Measurements from ENCODE around the gene SLC19A1. TPM values are rescaled to one million over a fixed set of nuclear protein-coding genes. Genes with fewer than 3 reads are reported as not detected.

Gene SLC19A1
- total and polyA plus RNA-seq, 4 donors, result 8.4 to 28.0 (median 13.0) TPM

DNA sequence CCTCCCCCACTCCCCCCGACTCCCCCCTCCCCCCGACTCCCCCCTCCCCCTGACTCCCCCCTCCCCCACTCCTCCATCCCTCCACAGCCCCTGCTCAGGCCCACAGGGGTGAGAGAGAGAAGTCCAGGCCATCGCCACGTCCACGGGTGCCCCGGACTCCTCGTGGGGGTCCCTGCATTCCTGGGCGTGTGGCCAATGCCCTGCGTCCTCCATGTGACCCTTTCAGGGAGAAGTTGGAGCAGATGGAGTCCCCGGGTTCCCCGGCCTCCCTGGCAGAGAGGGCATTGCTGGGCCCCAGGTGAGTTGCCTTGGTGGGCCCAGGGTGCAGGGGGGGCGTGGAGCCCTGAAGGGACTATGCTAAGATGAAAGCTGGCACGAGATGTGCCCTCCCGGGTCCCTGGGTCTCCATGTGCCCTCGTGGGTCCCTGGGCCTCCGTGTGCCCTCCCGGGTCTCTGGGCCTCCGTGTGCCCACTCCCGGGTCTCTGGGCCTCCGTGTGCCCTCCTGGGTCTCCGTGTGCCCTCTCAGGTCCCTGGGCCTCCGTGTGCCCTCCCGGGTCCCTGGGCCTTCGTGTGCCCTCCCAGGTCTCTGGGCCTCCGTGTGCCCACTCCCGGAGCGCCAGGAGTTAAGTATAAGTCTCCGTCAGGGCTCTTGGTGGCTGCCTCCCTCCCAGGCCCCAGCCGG lies 52.0 kb downstream of the SLC19A1 start:
- no peaks in the 10 kb centered on the region for H3K27me3 ChIP-seq (ENCODE audit: control insufficient read depth in 4 of 4, insufficient read depth in 4 of 4, low read length in 3 of 4)
- no peak overlapping the region for H3K9ac ChIP-seq (ENCODE audit: low read depth in 1 of 2, low read length in 2 of 2)
- WGBS, result 80% methylated on average over 28 of the region's 29 CpGs
- no peaks in the 10 kb centered on the region for H3K4me1 ChIP-seq (ENCODE audit: control insufficient read depth in 4 of 4, insufficient read depth in 4 of 4, low read length in 3 of 4)
- H3K36me3 ChIP-seq (ENCODE audit: control insufficient read depth in 4 of 4, insufficient read depth in 3 of 4, low read depth in 1 of 4, low read length in 3 of 4), result peaks cover 12 to 74% (median 26%) of the 10 kb centered on the region in 4 donors
- no peaks in the 10 kb centered on the region for H3K9me3 ChIP-seq (ENCODE audit: control insufficient read depth in 4 of 4, low read length in 3 of 4)
- DNase-seq (ENCODE audit: low spot score), result no peak
- H3K27ac ChIP-seq (ENCODE audit: low read depth in 1 of 2, low read length in 2 of 2), result no peak overlapping the region
- TF ChIP-seq FOXA1 (IDR thresholded peaks at IDR 0.05), result no peak
- TF ChIP-seq, protein P1, sequence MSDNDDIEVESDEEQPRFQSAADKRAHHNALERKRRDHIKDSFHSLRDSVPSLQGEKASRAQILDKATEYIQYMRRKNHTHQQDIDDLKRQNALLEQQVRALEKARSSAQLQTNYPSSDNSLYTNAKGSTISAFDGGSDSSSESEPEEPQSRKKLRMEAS (IDR thresholded peaks at IDR 0.05), result no peak
- TF ChIP-seq RAD21 (IDR thresholded peaks at IDR 0.05), result no peak
- TF ChIP-seq TAF1 (conservative IDR thresholded peaks at IDR 0.05), result no peak
- TF ChIP-seq YY1 (IDR thresholded peaks at IDR 0.05), result no peak
- TF ChIP-seq GABPA (IDR thresholded peaks at IDR 0.05 in 1 of 2, conservative IDR thresholded peaks at IDR 0.05 in 1 of 2), result no peak
- no peak for TF ChIP-seq RXRA (IDR thresholded peaks at IDR 0.05)
- TF ChIP-seq FOXA2 (IDR thresholded peaks at IDR 0.05), result no peak
- no peak for TF ChIP-seq JUND (IDR thresholded peaks at IDR 0.05)
- TF ChIP-seq EGR1 (IDR thresholded peaks at IDR 0.05; ENCODE audit: low read depth in 2 of 2), result no peak
- no peak overlapping the region for H3K4me3 ChIP-seq (ENCODE audit: low read depth in 1 of 3, low read length in 3 of 3)

DNA sequence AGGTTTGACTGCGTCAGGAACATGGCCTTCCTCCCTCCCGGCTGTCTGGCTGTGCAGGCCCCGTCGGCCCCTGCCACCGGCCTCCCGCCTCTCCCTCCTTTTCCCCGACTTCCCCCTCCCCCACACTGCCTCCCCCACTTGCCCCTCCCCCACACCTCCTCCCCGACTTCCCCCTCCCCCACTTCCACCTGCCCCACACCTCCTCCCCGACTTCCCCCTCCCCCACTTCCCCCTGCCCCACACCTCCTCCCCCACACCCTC lies 52.6 kb downstream of the SLC19A1 start:
- Histone ChIP-seq H3K27me3 (ENCODE audit: control insufficient read depth in 4 of 4, insufficient read depth in 4 of 4, low read length in 3 of 4) (no peaks in the 10 kb centered on the region), H3K9ac (ENCODE audit: low read depth in 1 of 2, low read length in 2 of 2) (no peak overlapping the region), H3K4me3 (ENCODE audit: low read depth in 1 of 3, low read length in 3 of 3) (no peak overlapping the region), H3K27ac (ENCODE audit: low read depth in 1 of 2, low read length in 2 of 2) (no peak overlapping the region), H3K36me3 (ENCODE audit: control insufficient read depth in 4 of 4, insufficient read depth in 3 of 4, low read depth in 1 of 4, low read length in 3 of 4) (peaks cover 9 to 71% (median 25%) of the 10 kb centered on the region in 4 donors), H3K4me1 (ENCODE audit: control insufficient read depth in 4 of 4, insufficient read depth in 4 of 4, low read length in 3 of 4) (no peaks in the 10 kb centered on the region), H3K9me3 (ENCODE audit: control insufficient read depth in 4 of 4, low read length in 3 of 4) (no peaks in the 10 kb centered on the region)
- TF ChIP-seq GABPA (IDR thresholded peaks at IDR 0.05 in 1 of 2, conservative IDR thresholded peaks at IDR 0.05 in 1 of 2) (no peak), NR2F2 (IDR thresholded peaks at IDR 0.05) (no peak), JUND (IDR thresholded peaks at IDR 0.05) (no peak), FOXA2 (IDR thresholded peaks at IDR 0.05) (no peak), EGR1 (IDR thresholded peaks at IDR 0.05; ENCODE audit: low read depth in 2 of 2) (no peak), HNF4G (IDR thresholded peaks at IDR 0.05) (no peak), RXRA (IDR thresholded peaks at IDR 0.05) (no peak), SP1 (IDR thresholded peaks at IDR 0.05) (no peak)
- TF ChIP-seq, protein P2, sequence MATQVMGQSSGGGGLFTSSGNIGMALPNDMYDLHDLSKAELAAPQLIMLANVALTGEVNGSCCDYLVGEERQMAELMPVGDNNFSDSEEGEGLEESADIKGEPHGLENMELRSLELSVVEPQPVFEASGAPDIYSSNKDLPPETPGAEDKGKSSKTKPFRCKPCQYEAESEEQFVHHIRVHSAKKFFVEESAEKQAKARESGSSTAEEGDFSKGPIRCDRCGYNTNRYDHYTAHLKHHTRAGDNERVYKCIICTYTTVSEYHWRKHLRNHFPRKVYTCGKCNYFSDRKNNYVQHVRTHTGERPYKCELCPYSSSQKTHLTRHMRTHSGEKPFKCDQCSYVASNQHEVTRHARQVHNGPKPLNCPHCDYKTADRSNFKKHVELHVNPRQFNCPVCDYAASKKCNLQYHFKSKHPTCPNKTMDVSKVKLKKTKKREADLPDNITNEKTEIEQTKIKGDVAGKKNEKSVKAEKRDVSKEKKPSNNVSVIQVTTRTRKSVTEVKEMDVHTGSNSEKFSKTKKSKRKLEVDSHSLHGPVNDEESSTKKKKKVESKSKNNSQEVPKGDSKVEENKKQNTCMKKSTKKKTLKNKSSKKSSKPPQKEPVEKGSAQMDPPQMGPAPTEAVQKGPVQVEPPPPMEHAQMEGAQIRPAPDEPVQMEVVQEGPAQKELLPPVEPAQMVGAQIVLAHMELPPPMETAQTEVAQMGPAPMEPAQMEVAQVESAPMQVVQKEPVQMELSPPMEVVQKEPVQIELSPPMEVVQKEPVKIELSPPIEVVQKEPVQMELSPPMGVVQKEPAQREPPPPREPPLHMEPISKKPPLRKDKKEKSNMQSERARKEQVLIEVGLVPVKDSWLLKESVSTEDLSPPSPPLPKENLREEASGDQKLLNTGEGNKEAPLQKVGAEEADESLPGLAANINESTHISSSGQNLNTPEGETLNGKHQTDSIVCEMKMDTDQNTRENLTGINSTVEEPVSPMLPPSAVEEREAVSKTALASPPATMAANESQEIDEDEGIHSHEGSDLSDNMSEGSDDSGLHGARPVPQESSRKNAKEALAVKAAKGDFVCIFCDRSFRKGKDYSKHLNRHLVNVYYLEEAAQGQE (IDR thresholded peaks at IDR 0.05), result no peak
- TF ChIP-seq, protein P3, sequence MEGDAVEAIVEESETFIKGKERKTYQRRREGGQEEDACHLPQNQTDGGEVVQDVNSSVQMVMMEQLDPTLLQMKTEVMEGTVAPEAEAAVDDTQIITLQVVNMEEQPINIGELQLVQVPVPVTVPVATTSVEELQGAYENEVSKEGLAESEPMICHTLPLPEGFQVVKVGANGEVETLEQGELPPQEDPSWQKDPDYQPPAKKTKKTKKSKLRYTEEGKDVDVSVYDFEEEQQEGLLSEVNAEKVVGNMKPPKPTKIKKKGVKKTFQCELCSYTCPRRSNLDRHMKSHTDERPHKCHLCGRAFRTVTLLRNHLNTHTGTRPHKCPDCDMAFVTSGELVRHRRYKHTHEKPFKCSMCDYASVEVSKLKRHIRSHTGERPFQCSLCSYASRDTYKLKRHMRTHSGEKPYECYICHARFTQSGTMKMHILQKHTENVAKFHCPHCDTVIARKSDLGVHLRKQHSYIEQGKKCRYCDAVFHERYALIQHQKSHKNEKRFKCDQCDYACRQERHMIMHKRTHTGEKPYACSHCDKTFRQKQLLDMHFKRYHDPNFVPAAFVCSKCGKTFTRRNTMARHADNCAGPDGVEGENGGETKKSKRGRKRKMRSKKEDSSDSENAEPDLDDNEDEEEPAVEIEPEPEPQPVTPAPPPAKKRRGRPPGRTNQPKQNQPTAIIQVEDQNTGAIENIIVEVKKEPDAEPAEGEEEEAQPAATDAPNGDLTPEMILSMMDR (IDR thresholded peaks at IDR 0.05; ENCODE audit: low read depth, low read length, missing input control), result no peak
- TF ChIP-seq, protein P4, sequence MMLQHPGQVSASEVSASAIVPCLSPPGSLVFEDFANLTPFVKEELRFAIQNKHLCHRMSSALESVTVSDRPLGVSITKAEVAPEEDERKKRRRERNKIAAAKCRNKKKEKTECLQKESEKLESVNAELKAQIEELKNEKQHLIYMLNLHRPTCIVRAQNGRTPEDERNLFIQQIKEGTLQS (IDR thresholded peaks at IDR 0.05), result no peak
- WGBS, result 44% methylated on average over 9 of the region's 9 CpGs
- no peak for DNase-seq (ENCODE audit: low spot score)
